ENCODE measurements around the gene TMEM94. TPM values are rescaled to one million over a fixed set of nuclear protein-coding genes. Genes with fewer than 3 reads are reported as not detected.

The TMEM94 gene
- total and polyA plus RNA-seq, 9 of the 15 experiments (the other 6 are each of a cell fraction or from before 2014, with no cell fraction given), result 0.35 to 48.1 (median 14.4) TPM

- no peak; the same call in 1 of the 2 replicates for TF ChIP-seq CHD2 (IDR thresholded peaks at IDR 0.05; ENCODE audit: low read depth, low read length)
- TF ChIP-seq ARHGAP35 (IDR thresholded peaks at IDR 0.05; ENCODE audit: partially characterized antibody), result no peak
- peak; percentile 70 to 89; a peak in 3 of 4 replicates for TF ChIP-seq UBTF (IDR thresholded peaks at IDR 0.05; ENCODE audit: borderline replicate concordance in 1 of 2, low read depth in 2 of 2, low read length in 2 of 2)
- no peak for TF ChIP-seq ZNF347 (CRISPR knock-in tag; IDR thresholded peaks at IDR 0.05; ENCODE audit: low read depth)
- peak; percentile 97 for TF ChIP-seq XRCC5 (IDR thresholded peaks at IDR 0.05; ENCODE audit: low read depth, low read length)
- TF ChIP-seq EP400 (IDR thresholded peaks at IDR 0.05), result no peak
- TF ChIP-seq HNRNPL (IDR thresholded peaks at IDR 0.05; ENCODE audit: low read depth, low read length), result peak; percentile 78
- TF ChIP-seq CREB1 (IDR thresholded peaks at IDR 0.05), result peak; percentile 53; the same call in 1 of the 2 replicates
- peak; percentile 83 for TF ChIP-seq CREB1 (CRISPR knock-in tag; IDR thresholded peaks at IDR 0.05)
- no peak for TF ChIP-seq CGGBP1 (CRISPR knock-in tag; IDR thresholded peaks at IDR 0.05)
- TF ChIP-seq ARID4B (CRISPR knock-in tag; IDR thresholded peaks at IDR 0.05), result peak; percentile 100
- peak; percentile 63; the same call in 1 of the 2 replicates for TF ChIP-seq KLF1 (tag; IDR thresholded peaks at IDR 0.05)
- peak; percentile 74 for TF ChIP-seq ZFX (CRISPR knock-in tag; IDR thresholded peaks at IDR 0.05)
- no peak for TF ChIP-seq PTRF (tag; IDR thresholded peaks at IDR 0.05)
- peak; percentile 47; the same call in 1 of the 2 replicates for TF ChIP-seq RBFOX2 (IDR thresholded peaks at IDR 0.05; ENCODE audit: low read depth, low read length)
- no peak for TF ChIP-seq SIRT6 (IDR thresholded peaks at IDR 0.05; ENCODE audit: low read depth, low read length)
- TF ChIP-seq SMARCA5 (IDR thresholded peaks at IDR 0.05), result no peak
- TF ChIP-seq SRF (CRISPR knock-in tag; IDR thresholded peaks at IDR 0.05), result peak in 1 of 2 experiments; percentile 52; a peak in 2 of 4 replicates
- no peak for TF ChIP-seq BACH1 (tag; IDR thresholded peaks at IDR 0.05)
- TF ChIP-seq MLLT1 (IDR thresholded peaks at IDR 0.05), result peak in 1 of 2 experiments; percentile 69; a peak in 2 of 4 replicates
Measured at GRCh38 chr17:75515496-75516254, 59.2 kb downstream of the TMEM94 start, which contains the start of gene CASKIN2 (continued).
